DOHH2 (cell line): Measurements from ENCODE around the gene CTBP1.

Experiments used
- EZH2phosphoT487 ChIP-seq: fragments of 200-600 bp; sonication (generic); IDR thresholded peaks from 2 replicates; pipeline ENCODE4 v1.6.1; 2017; ENCODE audit warnings: borderline replicate concordance, mild to moderate bottlenecking, antibody characterized with exemption, low read length, moderate library complexity, mixed read lengths
- TF ChIP-seq, protein P1 (sequence below): fragments of 200-600 bp; sonication (generic); IDR thresholded peaks from one replicate; pipeline ENCODE4 v1.5.1; 2014; ENCODE audit warnings: antibody characterized with exemption, mild to moderate bottlenecking, low read depth, low read length; ENCODE audit not compliant: poor library complexity, severe bottlenecking

DNA sequence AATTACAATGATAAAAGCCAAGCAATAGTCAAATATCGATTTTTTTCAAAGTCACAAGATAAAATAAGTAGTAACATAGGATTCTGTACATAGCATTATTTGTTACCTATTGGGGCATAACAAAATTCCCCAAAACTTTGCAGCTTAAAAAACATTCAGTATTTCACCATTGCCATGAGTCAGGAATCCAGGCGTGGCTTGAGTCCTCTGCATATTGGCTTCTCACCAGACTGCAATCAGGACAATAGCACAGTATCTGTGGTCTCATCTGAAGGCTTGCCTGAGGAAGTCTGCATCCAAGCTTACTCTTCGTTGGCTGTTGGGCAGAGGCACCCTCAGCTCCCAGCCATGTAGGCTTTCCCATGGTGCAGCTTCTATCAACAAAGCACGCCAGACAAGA, 6.2 kb upstream of the CTBP1 start:
- TF ChIP-seq, protein P1, sequence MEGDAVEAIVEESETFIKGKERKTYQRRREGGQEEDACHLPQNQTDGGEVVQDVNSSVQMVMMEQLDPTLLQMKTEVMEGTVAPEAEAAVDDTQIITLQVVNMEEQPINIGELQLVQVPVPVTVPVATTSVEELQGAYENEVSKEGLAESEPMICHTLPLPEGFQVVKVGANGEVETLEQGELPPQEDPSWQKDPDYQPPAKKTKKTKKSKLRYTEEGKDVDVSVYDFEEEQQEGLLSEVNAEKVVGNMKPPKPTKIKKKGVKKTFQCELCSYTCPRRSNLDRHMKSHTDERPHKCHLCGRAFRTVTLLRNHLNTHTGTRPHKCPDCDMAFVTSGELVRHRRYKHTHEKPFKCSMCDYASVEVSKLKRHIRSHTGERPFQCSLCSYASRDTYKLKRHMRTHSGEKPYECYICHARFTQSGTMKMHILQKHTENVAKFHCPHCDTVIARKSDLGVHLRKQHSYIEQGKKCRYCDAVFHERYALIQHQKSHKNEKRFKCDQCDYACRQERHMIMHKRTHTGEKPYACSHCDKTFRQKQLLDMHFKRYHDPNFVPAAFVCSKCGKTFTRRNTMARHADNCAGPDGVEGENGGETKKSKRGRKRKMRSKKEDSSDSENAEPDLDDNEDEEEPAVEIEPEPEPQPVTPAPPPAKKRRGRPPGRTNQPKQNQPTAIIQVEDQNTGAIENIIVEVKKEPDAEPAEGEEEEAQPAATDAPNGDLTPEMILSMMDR = no peak
- TF ChIP-seq EZH2phosphoT487 = no peak
